Bronchial epithelial cell (primary cell): Measurements from ENCODE around the gene SMAD3. TPM values are rescaled to one million over a fixed set of nuclear protein-coding genes. Genes with fewer than 3 reads are reported as not detected.

Experiments used
- DNase-seq: peaks from one replicate; pipeline ENCODE4 v3.0.0-alpha.2; 2010; ENCODE audit warnings: low read depth
- FAIRE-seq: peaks from 2 replicates; lab custom pipeline; 2011; peaks lifted over from hg19 to GRCh38; lab: Jason Lieb, UNC
- H3K27me3 ChIP-seq: 2 replicates; pipeline ENCODE4 v1.5.1; 2011; ENCODE audit warnings: low read length; ENCODE audit not compliant: control insufficient read depth, insufficient read depth
- H3K36me3 ChIP-seq: 2 replicates; pipeline ENCODE4 v1.5.1; 2011; ENCODE audit warnings: low read length; ENCODE audit not compliant: control insufficient read depth, insufficient read depth
- H3K4me3 ChIP-seq: 2 replicates; pipeline ENCODE4 v1.5.1; 2011; ENCODE audit warnings: mild to moderate bottlenecking, low read depth, low read length, control low read depth
- total RNA-seq: library from RNA; depleted of rRNA; stranded (reverse); fragments of >200 nt; gene quantifications from 2 replicates; pipeline ENCODE4 v1.2.1, GENCODE V29; 2014
- TF ChIP-seq, protein P1 (sequence below): IDR thresholded peaks from 2 replicates; pipeline ENCODE4 v1.5.1; 2011; ENCODE audit warnings: mild to moderate bottlenecking, moderate library complexity, low read length, control low read depth, inconsistent platforms; ENCODE audit not compliant: insufficient read depth, severe bottlenecking

SMAD3 gene
- total RNA-seq, 1 donor from 2014 or later, result 9.5 TPM

DNA sequence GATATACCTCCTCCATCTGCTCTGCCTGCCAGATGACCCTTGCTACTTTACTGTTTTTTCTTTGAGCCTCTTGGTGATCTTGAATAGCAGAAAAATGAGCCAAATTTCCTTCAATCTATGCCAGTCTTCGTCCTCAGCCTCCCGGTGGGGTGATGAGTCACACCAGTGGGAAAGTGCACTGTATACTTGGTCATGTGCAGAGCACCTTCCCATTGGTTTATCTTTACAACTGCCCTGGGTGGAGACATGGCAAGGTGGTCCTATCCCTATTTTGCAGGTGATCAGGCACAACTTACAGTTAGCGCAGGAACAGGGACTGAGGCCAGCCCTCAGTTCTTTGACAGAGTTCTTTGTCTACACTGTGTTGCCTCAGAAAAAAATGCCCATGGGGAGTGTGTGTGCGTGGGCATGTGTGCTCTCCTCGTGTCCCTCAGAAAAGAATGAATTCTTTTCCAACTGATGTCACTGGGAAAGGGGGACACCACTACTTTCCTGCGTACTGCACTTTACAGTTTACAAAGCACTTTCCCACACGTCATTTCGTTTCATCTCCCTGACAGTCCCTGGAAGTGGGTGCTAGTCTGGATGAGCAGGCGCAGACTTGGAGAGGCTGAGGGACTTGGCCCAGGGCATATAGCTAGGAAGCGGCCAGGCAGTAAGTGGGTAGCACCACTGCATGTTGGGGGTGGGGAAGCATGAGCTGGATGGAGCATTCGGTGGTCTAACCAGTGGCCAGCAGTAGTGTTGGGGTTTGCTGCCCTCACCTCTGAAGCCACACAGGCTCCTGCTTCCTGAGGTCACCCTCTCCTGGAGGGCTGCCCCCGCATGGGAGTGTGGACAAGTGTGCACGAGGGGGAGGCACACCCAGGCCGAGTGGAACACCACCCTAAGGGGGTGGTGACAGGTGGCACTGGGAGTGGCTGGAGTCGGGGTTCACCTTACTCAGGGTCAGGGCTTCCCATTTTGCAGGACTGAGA, 24.1 kb downstream of the SMAD3 start:
- DNase-seq (peak; percentile 63), FAIRE-seq (no peak)
- H3K4me3 ChIP-seq, result no peak overlapping the region
- H3K27me3 ChIP-seq, result no peaks in the 10 kb centered on the region
- TF ChIP-seq, protein P1, sequence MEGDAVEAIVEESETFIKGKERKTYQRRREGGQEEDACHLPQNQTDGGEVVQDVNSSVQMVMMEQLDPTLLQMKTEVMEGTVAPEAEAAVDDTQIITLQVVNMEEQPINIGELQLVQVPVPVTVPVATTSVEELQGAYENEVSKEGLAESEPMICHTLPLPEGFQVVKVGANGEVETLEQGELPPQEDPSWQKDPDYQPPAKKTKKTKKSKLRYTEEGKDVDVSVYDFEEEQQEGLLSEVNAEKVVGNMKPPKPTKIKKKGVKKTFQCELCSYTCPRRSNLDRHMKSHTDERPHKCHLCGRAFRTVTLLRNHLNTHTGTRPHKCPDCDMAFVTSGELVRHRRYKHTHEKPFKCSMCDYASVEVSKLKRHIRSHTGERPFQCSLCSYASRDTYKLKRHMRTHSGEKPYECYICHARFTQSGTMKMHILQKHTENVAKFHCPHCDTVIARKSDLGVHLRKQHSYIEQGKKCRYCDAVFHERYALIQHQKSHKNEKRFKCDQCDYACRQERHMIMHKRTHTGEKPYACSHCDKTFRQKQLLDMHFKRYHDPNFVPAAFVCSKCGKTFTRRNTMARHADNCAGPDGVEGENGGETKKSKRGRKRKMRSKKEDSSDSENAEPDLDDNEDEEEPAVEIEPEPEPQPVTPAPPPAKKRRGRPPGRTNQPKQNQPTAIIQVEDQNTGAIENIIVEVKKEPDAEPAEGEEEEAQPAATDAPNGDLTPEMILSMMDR, result no peak
- peaks cover 4% of the 10 kb centered on the region for H3K36me3 ChIP-seq

DNA sequence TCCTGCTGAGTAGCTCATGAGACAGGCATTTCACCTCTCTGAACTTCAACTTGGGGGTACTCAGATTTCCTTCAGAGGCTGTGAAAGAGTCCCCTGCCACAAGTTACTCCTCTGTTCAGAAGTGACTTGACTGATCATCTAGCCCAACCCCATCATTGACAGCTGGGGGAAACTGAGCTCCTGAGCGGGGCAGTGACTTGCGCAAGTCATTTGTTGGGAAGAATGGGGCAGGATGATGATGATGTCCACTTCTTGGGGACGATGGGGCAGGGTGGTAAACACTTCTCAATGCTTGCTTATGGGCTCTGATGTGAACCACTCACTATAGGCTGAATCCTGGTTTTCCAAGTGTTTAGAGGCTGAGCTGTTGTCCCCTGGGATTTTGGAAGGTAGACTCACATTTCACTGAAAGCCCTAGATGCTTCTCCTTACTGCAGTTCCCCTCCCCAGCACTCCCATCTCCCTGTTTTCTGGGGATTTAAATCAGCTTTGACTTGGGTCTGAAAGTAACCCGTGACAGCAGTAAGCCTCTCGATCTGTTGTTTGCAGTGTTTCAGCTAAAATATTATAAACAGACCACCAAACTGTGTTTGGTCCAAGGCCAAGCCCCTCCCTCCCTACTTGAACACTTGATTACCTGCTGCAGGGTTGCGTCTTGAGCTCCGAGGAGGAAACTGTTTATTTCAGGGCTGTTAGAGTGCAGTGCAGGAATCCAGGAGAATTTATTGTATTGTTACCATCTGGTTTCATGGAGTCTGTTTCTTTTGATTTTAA, 25.1 kb downstream of the SMAD3 start:
- Histone ChIP-seq H3K4me3 (no peak overlapping the region), H3K27me3 (no peaks in the 10 kb centered on the region), H3K36me3 (peaks cover 7% of the 10 kb centered on the region)
- DNase-seq, result no peak
- TF ChIP-seq, protein P1, result no peak
- no peak for FAIRE-seq

DNA sequence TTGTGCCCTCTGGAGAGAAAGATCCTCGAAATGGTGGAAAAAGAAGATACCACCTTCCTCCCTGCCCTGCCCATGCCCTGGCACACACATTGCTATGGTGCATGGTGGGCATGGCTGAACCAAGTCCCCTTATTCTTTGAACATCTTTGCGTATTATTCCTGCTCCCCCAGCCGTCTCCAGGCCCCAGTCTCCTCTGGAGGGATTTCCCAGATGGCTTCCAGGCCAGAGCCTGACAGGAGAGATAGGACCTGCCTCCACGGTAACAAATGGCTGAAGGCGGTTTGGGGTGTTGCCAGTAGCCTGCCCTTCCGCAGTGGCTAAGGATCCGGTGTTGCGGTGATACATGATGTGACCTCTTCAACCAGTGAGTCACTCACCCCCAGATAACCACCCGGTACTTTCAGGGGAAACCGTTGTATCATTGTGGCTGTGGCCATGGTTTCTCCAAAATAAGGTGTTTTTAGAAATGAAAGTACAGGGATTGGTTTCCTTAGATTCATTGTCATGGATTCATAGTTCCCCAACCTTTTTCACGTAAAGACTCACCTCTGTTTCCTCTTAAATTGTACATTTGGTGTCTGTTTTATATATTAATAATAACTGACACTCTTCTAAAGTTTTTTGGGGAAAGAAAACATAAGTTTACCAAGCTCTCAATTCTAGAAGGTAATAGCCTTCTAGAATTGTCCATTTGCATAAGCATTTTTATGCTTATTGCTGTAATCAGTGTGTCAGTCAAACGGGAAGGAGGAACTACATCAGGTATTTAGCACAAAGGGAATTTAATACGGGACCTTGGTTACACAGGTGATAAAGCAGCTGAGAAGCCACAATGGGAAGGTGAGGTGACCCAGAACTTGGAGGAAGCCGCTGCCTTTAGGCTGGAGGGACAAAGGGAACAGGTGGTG, 25.9 kb downstream of the SMAD3 start:
- no peak for FAIRE-seq
- no peaks in the 10 kb centered on the region for H3K27me3 ChIP-seq
- TF ChIP-seq, protein P1, result no peak
- H3K36me3 ChIP-seq, result peaks cover 7% of the 10 kb centered on the region
- H3K4me3 ChIP-seq, result no peak overlapping the region
- DNase-seq, result peak; percentile 96

DNA sequence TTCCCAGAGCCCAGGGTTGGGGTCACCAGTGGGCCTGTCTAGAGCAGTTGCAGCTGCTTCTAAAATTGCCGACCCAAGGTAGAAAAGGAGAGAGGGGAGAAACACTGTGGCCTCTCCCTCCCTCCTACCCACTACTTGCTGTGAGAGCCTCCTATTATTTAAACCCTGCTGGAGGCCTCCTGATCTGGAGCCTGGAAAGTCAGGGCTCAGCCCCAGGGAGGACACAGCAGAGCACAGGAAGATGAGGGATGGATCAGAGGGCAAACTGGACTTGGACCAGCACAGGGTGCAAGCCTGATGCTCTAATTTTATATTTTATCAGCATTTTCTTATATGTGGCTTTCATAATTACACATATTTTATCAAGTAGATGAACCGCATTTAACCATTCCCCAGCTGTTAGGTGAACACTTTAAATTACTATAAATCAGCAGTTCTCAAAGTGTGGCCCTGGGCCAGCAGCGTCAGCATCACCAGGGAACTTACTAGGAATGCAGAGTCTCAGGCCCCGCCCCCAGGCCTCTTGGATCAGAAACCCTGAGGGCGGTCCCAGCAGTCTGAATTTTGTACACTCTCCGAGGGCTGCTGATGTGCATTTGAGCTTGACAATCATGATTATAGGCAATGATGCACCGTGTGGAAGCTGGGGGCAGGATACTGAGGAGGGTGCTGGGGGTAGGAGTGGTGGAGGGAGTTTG, 26.7 kb downstream of the SMAD3 start:
- TF ChIP-seq, protein P1, result no peak
- Histone ChIP-seq H3K36me3 (peaks cover 7% of the 10 kb centered on the region), H3K4me3 (no peak overlapping the region), H3K27me3 (no peaks in the 10 kb centered on the region)
- DNase-seq, result no peak
- no peak for FAIRE-seq
